ENCODE results near the gene PAQR9.

Gene PAQR9

DNA sequence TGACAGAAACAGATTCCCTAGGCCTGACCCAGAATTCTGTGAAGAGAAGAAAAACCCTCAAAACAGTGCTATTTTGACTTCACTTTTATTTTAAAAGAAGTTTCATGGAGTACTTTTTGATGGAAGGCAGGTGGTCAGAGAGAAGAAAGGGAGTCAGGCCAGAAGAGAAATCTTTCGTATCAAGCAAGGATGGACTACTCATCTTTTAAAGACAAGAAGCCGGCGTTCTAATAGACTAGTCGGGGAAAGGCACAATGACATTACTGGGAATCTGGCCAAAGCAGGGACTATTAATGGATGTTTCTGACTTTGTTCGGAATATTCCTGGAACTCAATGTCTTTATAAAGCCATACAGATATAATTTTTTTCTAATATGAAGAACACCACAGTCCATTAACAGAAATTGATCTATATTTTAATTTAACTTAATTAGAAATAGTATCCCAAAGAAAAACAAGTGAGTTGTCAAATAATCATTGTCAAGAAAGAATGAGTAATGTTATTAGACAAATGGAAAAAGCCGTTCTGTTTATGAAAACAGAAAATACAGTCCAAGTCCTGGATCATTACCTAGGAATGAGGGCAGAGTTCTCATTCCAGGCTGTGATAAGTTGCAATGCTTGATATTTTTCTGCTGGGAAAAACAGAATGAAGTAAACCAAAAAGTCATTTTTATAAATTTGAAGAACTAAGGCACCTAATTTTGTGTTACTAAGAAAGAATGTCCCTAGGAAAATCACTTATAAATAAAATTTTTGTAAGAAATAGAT, 50.9 kb downstream of the PAQR9 start:
- TF ChIP-seq, protein P1, sequence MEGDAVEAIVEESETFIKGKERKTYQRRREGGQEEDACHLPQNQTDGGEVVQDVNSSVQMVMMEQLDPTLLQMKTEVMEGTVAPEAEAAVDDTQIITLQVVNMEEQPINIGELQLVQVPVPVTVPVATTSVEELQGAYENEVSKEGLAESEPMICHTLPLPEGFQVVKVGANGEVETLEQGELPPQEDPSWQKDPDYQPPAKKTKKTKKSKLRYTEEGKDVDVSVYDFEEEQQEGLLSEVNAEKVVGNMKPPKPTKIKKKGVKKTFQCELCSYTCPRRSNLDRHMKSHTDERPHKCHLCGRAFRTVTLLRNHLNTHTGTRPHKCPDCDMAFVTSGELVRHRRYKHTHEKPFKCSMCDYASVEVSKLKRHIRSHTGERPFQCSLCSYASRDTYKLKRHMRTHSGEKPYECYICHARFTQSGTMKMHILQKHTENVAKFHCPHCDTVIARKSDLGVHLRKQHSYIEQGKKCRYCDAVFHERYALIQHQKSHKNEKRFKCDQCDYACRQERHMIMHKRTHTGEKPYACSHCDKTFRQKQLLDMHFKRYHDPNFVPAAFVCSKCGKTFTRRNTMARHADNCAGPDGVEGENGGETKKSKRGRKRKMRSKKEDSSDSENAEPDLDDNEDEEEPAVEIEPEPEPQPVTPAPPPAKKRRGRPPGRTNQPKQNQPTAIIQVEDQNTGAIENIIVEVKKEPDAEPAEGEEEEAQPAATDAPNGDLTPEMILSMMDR (IDR thresholded peaks at IDR 0.05; ENCODE audit: insufficient read depth, low read depth, low read length, missing control alignments): no peak
- no peak for DNase-seq (ENCODE audit: low read depth)
- H3K4me3 ChIP-seq (ENCODE audit: low read depth, low read length): no peak overlapping the region
